GM19240 (cell line): Measurements from ENCODE around the gene COL4A4.
"Not testable (repeated sequence)": the region's sequence is repeated elsewhere in the genome, so short reads cannot be mapped to it uniquely, and the experiment has no call there.

Experiments
- DNase-seq: peaks from one replicate; pipeline ENCODE4 v3.0.0; 2011; ENCODE audit warnings: low spot score; ENCODE audit not compliant: insufficient read length

The COL4A4 gene

DNA sequence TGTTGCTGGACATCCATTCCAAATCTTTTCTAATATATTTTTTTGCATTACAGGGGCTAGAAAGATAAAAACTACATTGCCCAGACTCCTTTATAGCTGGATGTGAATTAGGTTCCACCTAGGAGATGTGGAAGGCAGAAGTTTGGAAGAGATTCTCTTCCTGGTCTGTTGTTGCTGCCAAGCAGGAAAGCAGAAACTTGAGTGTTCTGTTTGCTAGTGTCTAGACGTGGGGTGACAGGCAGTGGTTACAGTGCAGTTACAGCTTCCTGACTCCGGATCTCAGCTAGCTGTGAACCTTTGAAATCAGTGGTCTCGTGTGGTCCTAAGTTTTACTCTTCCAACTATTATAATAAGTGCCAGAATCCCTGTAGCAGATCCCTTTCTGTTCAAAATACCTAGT is 46.2 kb downstream of the COL4A4 start:
- no peak for DNase-seq

DNA sequence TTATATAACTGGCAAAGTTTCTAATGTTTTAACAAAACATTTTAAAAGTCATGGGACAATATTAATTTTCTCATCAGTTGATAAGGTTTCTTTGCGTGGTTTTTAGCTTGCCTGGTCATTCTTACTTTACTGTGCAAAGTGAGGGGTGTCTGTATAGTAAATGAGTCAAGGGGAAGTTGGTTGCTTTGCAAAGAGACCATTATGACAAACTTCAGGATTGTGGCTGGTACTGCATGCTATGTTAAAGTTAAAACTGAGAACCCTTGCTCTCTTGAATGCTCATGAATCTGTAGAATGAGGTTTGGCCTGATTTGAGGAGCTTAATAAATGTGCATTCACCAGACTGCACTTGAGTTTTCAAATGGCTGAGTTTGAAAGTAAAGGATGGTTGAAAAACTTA is 47.0 kb downstream of the COL4A4 start:
- no peak for DNase-seq

DNA sequence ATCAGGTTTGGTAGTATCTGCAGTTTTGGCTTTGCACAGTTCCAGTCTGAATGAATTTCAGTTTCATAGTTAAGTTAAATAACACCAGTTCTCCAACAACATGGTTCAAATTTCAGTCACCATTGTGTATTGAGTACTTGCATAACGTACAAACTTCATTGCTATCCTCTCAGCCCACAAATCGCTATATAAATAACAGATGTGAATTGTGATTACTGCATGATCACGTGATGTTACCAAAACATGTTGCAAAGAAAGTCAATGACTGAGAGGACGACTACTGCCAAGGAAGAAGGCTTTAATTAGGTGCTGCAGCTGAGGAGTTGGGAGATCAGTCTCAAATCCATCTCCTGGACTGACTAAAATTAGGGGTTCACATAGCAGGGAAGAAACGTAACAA is 48.2 kb downstream of the COL4A4 start:
- no peak for DNase-seq

DNA sequence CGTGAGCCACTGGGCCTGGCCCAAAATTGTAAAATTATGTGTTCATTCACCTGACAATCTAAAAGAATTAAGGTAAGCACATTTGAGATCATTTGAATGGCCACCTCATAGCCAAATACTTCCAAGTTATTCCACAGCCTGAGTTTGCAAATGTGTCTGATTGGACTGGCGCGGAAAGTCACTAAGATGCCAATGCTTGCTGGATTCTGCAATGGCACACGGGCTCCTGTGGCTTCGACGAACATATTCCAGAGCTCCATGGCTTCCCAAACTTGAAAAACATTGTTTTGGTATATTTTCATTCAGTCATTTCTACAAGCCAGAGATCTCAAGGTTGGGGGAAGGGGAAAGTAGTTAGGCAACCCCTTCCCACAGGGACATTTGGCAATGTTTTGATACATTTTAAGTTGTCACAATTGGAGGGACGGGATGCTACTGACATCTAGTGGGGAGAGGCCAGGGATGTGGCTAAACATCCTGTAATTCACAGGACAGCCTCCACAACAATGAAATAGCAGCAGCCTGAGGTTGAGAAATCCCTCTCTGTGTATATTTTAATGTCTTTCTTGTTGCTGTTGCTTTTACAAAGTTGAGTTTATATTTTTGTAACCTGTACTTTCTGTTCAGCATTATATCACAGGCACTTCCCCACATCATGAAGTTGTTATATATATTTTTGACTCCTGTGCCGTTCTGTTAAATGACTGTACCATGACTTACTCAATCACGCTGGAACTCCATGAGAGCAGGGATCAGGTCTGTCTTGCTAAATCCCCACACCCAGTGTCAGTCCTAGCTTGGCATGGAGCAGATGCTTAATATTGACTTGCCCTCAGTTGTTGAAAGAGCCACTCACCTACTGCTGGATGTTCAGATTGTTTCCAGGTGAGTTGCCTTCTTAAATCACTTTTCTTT is 56.9 kb downstream of the COL4A4 start:
- DNase-seq = no peak

DNA sequence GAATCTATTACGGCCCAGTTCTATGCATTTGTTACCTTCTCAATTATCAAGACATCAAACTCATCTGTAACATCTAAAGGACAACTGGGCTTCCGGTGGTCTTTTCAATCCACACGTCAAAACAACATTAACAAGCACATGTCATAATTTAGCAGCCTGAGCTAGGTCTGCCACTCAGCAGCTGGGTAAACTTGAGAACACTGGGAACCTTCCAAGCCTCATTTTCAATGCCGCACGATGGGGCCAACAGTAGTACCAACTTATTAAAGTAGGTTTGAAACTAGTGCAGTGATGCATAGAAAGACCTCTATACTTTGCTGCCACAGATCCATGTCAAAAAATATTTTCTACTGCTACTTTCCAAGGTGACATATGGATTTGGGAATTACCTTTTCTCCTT is 60.4 kb downstream of the COL4A4 start:
- DNase-seq = no peak

DNA sequence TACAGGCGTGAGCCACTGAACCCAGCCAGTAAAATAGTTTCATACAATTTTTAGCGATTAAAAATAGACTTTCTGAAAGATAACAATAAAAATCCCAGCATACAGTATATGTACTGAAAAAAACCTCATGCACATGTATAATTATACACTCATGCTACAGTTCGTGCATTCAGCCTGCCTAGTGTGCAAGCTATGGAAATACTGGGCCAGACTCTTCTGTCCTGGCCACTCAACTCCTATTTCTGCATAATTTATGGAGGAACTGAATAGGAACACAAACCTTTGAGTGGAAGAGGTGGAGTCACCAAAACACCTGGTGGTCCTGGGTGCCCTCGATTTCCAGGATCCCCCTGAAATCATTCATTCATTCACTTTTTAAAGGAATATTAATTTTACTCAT is 64.7 kb downstream of the COL4A4 start:
- no peak for DNase-seq

DNA sequence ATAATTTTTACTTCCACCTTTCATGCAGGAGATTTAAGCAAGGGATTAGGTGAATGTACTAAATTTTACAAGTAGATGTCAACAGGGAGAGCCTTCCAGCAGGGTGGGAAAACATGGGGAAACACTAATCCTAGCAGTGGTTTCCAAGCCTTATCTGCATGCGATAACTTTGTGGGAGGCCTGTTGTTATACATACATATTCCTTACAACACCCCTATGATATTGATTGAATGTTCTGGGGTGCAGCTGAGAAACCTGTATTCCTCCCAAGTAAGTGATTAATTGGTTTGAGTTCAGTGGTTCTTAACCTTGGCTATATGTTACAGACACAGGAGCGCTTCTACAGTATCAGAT is 65.9 kb downstream of the COL4A4 start:
- DNase-seq = no peak

DNA sequence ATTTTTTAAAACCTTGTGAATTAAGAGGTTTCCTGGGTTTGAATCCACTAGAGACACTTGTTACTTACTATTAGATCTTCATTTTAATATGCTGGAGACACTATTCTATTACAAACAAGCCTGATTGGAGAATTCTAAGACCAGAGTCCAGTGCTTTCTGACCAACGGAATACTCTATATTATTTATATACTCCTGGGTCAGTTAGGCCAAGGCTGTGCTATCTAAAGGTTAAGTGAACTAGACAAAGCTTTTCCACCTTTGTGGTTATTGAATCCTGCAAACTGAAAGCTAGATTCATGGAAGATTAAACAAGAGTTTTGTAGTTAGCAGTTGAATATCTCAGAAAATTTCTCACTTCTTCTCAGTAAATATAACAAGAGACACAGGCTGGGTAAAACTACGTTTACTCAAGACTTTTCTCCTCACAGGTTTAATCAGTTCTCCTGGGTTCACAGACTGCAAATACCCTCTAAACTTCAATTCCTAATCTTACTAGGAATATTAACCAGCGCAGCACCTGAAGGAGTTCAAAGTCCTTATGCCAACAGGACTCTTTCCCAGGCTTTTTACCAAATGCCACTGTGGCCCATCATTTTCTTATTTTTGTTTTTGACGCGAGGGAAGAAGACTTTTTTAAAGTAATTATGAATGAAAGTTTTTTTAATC is 66.4 kb downstream of the COL4A4 start:
- DNase-seq = no peak

DNA sequence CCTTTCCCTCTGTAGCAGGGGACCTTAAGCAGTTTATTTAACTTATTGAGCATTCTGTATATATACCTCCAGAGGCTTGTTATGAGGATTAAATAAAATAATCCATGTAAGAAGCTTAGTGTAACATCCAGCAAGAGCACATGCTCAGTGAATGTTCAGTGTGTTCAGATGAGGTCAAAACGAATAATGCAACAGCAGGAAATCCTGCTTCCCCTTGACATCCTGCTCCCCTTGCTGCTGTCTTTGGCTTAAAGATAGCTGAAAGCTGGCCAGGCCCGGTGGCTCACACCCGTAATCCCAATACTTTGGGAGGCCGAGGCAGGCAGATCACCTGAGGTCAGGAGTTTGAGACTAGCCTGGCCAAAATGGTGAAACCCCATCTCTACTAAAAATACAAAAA is 68.7 kb downstream of the COL4A4 start:
- no peak for DNase-seq

DNA sequence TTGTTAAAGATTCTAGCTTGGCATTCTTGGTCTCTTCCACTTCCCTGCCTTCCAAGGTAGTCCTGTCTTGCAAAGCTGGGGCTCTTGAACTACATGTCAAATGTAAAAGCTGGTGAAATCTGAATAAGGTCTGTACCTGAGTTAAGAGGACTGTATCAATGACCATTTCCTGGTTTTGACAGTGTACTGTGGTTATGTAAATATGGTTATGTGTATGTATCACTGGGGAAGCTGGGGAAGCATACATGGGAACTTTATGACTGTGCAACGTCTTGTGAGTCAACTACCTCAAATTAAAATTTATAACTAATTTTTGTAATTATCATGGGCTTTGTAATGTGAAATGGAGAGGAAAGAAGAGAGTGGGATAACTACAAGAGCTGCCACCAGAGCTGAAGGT is 81.7 kb downstream of the COL4A4 start:
- DNase-seq = no peak

DNA sequence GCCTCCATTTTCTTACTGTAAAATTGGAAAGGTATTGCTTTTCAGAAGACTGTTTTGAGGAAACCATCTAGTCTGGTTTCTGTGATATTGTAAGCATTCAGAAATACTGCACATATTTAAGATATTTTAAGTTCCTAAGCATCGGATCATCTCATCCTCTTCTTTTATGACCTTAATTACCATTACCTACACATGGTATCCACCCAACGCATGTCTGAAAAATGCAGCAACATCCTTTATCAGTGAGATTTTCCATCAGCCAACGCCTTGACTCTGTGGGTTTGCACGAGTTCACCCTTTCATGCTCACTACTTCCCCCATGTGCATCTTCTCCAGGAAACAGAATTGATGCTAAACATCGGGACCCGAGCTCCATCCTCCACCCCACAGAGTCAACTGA is 84.3 kb downstream of the COL4A4 start:
- DNase-seq = no peak

DNA sequence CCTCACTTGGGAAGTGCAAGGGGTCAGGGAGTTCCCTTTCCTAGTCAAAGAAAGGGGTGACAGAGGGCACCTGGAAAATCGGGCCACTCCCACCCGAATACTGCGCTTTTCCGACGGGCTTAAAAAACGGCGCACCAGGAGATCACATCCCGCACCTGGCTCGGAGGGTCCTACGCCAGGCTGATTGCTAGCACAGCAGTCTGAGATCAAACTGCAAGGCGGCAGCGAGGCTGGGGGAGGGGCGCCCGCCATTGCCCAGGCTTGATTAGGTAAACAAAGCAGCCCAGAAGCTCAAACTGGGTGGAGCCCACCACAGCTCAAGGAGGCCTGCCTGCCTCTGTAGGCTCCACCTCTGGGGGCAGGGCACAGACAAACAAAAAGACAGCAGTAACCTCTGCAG is 98.9 kb downstream of the COL4A4 start:
- not testable (repeated sequence) for DNase-seq

DNA sequence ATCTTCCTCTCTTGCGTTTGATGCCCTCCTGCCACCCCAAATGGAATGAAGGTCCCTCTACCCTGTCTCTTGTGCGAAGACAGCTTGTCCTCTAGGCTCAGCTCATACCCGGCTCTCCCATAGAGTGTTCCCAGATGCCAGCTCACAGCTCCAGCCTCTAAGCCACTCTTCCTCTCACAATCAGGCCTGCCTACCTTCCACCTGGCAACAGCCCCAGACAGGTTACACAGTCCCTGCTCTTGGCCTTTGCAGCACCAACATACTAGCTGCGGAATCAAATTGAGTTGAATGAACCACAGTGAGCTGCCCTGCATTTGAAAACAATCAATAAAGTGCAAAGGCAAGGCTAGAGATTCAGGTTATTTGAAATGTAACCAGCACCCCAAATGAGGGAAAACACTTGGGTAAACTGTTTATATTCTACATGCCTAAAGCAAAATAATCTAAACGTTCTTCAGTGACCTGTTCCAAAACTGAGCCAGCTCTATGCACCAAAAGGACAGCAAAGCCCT is 105.1 kb downstream of the COL4A4 start:
- no peak for DNase-seq

DNA sequence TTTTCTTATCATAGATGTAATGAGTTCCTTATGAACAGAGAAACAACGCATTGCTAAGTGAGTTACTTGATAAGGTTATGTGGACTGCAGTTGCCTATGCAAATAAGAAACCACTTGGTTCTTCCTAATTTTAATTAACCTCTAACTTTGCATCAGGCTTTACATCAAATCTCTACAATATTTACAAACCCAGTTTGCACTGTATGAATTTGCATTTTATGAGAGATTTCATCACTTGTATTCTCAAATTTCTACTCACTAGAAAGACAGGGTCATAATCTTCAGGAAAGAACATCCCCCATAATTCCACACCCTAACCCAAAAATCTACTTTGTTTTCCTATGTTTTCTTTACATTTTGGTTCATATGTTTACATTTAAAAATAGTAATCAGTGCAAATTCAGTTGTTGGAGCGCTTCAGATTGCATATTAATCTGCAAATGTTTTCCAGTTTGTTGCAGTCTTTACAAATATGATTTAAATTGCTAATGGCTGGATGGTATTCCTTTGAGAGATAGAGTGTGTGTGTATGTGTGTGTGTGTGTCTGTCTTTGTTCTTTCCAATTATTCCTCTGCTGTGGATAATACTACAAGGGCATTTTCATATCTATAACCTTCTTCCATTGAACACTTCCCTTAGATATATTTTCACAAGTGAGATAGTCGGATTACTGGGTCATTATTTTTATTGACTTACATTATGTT is 106.1 kb downstream of the COL4A4 start:
- no peak for DNase-seq

DNA sequence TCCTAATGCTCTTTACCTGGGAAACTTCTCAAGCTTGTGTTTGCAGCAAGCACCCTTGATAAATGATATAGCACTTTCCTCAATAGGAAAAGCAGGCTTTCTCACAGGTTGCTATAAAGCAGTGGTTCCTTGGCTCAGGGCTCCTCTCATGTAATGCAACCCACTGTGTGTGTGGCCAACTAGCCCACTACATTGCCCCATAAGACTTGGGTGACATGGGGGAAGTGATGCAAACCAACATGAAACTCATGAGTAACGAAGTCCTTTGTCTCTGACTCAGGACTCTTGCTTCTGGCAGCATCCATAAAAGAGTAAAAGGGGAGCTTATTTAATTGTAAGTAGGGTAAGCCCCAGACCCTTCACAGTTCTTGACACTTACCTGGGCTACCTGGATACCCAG is 106.9 kb downstream of the COL4A4 start:
- DNase-seq = no peak

DNA sequence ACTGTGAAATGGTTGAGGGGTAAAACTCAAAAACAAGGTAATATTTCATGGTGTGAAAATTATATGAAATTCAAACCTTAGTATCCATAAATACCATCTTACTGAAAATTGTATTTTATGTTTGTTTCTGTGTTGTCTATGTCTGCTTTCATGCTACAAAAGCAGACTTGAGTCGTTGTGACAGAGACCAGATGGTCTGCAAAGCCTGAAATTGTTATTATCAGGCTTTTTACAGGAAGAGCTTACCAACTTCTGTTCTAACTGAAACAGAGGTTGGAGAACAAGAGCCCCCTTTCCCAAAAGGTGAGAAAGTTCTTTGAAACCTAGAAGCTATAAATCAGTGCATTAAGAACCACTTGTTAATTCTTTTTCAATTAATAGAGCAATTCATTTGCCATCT is 110.0 kb downstream of the COL4A4 start:
- no peak for DNase-seq

DNA sequence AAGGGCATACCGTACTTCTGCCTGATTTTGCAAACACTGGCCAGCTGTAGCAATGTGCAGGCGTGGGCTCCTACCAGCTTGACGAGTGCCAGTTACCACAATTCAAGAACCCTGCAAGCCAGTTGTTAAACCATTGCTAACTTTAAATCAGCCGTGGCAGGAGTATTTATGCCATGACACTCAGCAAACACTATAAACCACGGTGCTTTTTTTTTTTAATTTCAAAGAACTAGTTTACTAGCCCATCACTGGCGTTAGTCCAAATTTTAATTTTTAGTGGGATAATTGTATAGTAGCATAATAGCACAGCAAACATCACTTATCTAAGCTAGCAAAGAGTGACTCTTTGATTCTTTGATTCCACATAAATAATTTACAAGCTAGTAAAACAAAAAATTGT is 111.1 kb downstream of the COL4A4 start:
- DNase-seq = no peak

DNA sequence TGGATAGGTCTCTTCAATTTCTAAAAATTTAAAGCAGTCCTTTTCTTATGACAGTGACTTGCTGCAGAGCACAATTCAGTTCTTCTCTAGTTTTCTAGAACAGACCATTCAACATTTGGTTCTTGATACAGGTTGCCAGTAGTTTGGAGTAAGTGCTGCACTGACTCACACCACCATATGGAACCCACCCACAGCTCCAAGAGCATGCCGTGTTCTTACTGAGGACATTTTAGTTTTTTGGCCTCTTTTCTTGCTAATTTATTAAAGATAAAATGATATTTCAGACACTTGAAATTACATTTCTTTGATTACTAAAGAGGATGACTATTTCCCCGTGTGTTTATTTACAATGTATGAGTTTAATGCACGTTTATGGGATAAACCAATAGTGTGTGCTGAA is 120.0 kb downstream of the COL4A4 start:
- no peak for DNase-seq

DNA sequence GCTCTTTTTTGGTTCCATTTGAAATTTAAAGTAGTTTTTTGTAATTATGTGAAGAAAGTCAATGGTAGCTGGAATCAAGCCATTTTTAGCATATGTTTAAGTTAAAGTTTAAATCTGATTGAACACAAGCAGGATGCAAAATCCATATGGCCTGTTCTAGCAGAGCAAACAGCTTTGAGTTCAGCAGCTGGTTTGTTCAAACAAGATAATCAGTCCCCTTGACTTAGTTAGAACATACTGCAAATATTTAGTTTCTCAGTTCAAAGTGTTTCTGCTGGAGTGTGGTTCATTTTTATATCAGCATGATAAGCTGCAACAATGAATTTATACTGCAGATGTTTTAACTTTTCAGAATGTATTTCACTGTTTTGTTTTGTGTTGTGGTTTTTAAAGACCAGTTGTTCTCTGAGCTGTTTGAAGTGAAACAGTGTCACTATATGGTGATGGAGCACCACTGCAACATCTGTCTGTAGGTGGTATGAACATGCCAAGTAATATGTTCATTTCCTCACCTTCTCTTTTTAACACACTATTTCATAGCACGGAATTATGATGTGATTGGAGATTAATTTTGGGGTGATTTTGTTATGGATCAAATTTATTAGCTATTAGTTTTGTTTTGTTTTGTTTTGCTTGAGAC is 125.3 kb downstream of the COL4A4 start:
- no peak for DNase-seq

DNA sequence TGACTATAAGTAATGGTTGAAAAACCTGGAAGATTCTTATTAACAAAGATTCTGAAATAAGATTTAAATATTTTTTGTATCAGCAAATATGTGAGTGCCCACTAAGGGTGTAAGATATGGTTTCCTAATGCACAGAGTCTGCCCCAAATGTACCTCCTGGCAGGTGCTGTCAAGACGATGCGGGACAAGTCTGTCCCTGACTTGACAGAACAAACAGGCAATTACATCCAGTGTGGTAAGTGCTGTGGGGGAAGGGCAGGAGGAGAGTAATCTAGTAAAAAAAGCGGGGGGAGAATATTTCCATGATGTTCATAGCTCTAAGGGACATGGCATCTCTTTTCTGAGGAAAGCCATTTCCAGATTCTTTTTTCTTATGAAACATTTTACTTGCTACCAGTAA is 127.5 kb downstream of the COL4A4 start:
- DNase-seq = no peak

DNA sequence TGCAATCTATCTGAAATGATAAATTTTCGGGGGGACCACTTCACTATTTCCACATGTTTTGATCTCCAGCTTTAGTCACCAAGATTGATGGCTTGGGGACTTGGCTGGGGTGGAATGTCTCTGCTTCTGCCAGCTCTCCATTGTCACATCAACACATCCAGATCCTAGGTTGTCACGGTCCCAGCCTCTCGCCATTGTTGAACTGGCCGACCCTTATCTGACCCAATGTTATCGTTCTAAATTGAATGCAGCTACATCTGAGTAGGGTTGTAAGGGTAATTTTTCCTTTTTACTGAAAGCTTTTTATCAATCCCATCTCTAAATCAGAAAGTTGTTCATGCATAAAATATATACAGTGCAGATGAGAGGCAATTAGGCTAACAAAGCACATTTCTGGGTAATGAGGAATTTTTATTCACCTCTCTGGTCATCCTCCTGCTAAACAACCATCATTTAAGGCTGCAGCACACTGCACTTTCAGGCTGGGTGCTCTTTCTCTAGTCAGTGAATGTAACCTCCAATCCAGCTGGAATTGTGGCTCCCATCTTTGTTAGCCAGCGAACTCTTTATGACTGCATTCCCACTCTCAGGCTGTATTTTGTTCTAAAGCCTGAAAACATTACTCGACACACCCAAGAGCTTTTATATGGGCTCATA is 128.2 kb downstream of the COL4A4 start:
- no peak for DNase-seq
